GM23338 (cell line): Measurements from ENCODE around the gene H2BK1. TPM values are rescaled to one million over a fixed set of nuclear protein-coding genes. Genes with fewer than 3 reads are reported as not detected.

Experiments
- ATAC-seq: fragments of 200-7000 bp; cut with Tn5 transposase; 3 replicates; pipeline ENCODE4 v1.9.1; 2020
- DNase-seq: peaks from one replicate; pipeline ENCODE4 v3.0.0-alpha.2; 2015; ENCODE audit warnings: low spot score
- H2AFZ ChIP-seq: fragments of 200-600 bp; sonication (generic); 2 replicates; pipeline ENCODE4 v1.8.0; 2016; ENCODE audit warnings: antibody characterized with exemption, mild to moderate bottlenecking, moderate library complexity
- H3F3A ChIP-seq: fragments of 200-600 bp; sonication (generic); replicated peaks from 2 replicates; pipeline ENCODE4 v1.8.0; 2017; ENCODE audit warnings: antibody characterized with exemption, mixed run types, low read depth
- H3K27ac ChIP-seq: fragments of 200-600 bp; sonication (generic); 2 replicates; pipeline ENCODE4 v1.6.1; 2016; ENCODE audit warnings: low read depth
- H3K27me3 ChIP-seq: fragments of 200-600 bp; sonication (generic); 2 replicates; pipeline ENCODE4 v1.8.0; 2016; ENCODE audit warnings: mild to moderate bottlenecking, mixed run types, moderate library complexity; ENCODE audit not compliant: insufficient read depth
- H3K36me3 ChIP-seq: fragments of 200-600 bp; sonication (generic); 2 replicates; pipeline ENCODE4 v1.8.0; 2016; ENCODE audit warnings: mild to moderate bottlenecking; ENCODE audit not compliant: insufficient read depth
- H3K4me1 ChIP-seq: fragments of 200-600 bp; sonication (generic); 2 replicates; pipeline ENCODE4 v1.8.0; 2016; ENCODE audit warnings: mild to moderate bottlenecking, moderate library complexity; ENCODE audit not compliant: insufficient read depth
- H3K4me2 ChIP-seq: fragments of 200-600 bp; sonication (generic); 2 replicates; pipeline ENCODE4 v1.7.1; 2017; ENCODE audit warnings: mixed run types
- H3K4me3 ChIP-seq: fragments of 200-600 bp; sonication (generic); 2 replicates; pipeline ENCODE4 v1.6.1; 2016; ENCODE audit warnings: mixed run types
- H3K79me2 ChIP-seq: fragments of 200-600 bp; sonication (generic); replicated peaks from 2 replicates; pipeline ENCODE4 v1.8.0; 2017; ENCODE audit warnings: mild to moderate bottlenecking; ENCODE audit not compliant: insufficient read depth
- H3K9me2 ChIP-seq: fragments of 200-600 bp; sonication (generic); 2 replicates; pipeline ENCODE4 v1.8.0; 2017; ENCODE audit not compliant: insufficient read depth
- H4K20me1 ChIP-seq: fragments of 200-600 bp; sonication (generic); replicated peaks from 2 replicates; pipeline ENCODE4 v1.8.0; 2017; ENCODE audit warnings: mild to moderate bottlenecking; ENCODE audit not compliant: insufficient read depth
- H3K27ac Mint-ChIP-seq: 2 replicates; pipeline ENCODE4 v1.8.0; 2020; ENCODE audit warnings: inconsistent platforms, mild to moderate bottlenecking, moderate library complexity, mixed read lengths
- H3K27me3 Mint-ChIP-seq: 3 replicates; pipeline ENCODE4 v1.8.0; 2022; ENCODE audit warnings: low read depth, mild to moderate bottlenecking, moderate library complexity, mixed read lengths, inconsistent platforms; ENCODE audit not compliant: insufficient read depth, poor library complexity
- H3K36me3 Mint-ChIP-seq: 3 replicates; pipeline ENCODE4 v1.8.0; 2021; ENCODE audit warnings: low read depth, mild to moderate bottlenecking, inconsistent platforms, moderate library complexity, mixed read lengths
- H3K4me1 Mint-ChIP-seq: 3 replicates; pipeline ENCODE4 v1.8.0; 2020; ENCODE audit warnings: mild to moderate bottlenecking, inconsistent platforms, mixed read lengths
- H3K4me3 Mint-ChIP-seq: 3 replicates; pipeline ENCODE4 v1.8.0; 2021; ENCODE audit warnings: moderate library complexity, mild to moderate bottlenecking, inconsistent platforms, mixed read lengths
- H3K9me3 Mint-ChIP-seq: 3 replicates; pipeline ENCODE4 v1.8.0; 2020; ENCODE audit warnings: moderate library complexity, mild to moderate bottlenecking, inconsistent platforms, mixed read lengths
- CREB1 ChIP-seq: fragments of 250-450 bp; sonication (Bioruptor Pico); IDR thresholded peaks from 2 replicates; pipeline ENCODE4 v1.5.0; 2020; ENCODE audit warnings: low read depth, mild to moderate bottlenecking, moderate library complexity
- NANOG ChIP-seq: IDR thresholded peaks from 2 replicates; pipeline ENCODE4 v1.6.1; 2016; ENCODE audit warnings: antibody characterized with exemption, borderline replicate concordance
- POLR2AphosphoS5 ChIP-seq: IDR thresholded peaks from 2 replicates; pipeline ENCODE4 v1.6.1; 2016; ENCODE audit warnings: antibody characterized with exemption, low read depth
- ZNF114 ChIP-seq: fragments of 250-450 bp; sonication (Bioruptor Pico); IDR thresholded peaks from 2 replicates; pipeline ENCODE4 v1.5.0; 2020; ENCODE audit warnings: mild to moderate bottlenecking, moderate library complexity
- ZNF331 ChIP-seq: fragments of 250-450 bp; sonication (Bioruptor Pico); IDR thresholded peaks from 2 replicates; pipeline ENCODE4 v1.5.0; 2020; ENCODE audit warnings: low read depth, mild to moderate bottlenecking, moderate library complexity
- polyA plus RNA-seq: library from polyadenylated mRNA; unstranded; fragments of >200 nt; fragmentation: Nextera tagmentation; extraction: Ambion mirVana; gene quantifications from 2 replicates; pipeline ENCODE4 v1.2.1, GENCODE V29; 2016
- total RNA-seq: library from RNA; depleted of rRNA; stranded (reverse); fragments of >200 nt; shearing (Covaris generic); gene quantifications from 2 replicates; pipeline ENCODE4 v1.2.3, GENCODE V29; 2014
- TF ChIP-seq, protein P1 (sequence below): fragments of 250-450 bp; sonication (Bioruptor Pico); IDR thresholded peaks from 2 replicates; pipeline ENCODE4 v1.5.0; 2020; ENCODE audit warnings: mild to moderate bottlenecking, moderate library complexity

Gene H2BK1
- total and polyA plus RNA-seq, 2 experiments from 2014 or later, result not detected

DNA sequence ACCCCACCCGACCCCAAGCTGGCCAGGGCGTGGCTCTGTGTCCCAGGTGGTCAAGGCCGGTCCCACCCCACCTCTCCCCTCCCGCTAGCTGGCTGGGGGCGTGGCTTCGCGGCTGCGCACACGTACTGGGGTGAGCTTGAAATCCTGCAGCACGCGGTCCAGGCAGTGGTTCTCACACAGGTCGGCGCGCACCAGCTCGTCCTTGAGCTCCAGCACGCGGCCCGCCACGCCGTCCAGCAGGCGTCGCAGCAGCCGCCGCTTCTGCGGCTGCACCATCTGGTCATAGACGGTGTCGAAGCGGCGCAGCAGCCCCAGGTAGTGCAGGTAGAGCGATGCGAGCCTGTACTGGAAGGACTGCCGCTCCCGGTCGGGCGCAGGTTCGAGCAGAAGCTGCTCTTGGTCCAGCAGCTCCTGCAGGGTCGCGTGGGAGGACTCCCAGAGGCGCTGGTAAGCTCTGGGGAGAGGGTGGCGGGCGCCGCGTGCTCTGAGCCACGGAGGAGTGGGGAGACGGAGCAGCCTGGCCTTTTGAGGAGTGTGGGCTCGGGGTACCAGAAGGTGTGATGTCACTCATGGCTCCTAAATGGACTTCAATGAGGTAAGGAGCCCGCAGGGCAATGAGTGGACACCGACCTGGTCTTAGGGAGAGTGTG lies 5.8 kb downstream of the H2BK1 start (continued):
- TF ChIP-seq, protein P1, sequence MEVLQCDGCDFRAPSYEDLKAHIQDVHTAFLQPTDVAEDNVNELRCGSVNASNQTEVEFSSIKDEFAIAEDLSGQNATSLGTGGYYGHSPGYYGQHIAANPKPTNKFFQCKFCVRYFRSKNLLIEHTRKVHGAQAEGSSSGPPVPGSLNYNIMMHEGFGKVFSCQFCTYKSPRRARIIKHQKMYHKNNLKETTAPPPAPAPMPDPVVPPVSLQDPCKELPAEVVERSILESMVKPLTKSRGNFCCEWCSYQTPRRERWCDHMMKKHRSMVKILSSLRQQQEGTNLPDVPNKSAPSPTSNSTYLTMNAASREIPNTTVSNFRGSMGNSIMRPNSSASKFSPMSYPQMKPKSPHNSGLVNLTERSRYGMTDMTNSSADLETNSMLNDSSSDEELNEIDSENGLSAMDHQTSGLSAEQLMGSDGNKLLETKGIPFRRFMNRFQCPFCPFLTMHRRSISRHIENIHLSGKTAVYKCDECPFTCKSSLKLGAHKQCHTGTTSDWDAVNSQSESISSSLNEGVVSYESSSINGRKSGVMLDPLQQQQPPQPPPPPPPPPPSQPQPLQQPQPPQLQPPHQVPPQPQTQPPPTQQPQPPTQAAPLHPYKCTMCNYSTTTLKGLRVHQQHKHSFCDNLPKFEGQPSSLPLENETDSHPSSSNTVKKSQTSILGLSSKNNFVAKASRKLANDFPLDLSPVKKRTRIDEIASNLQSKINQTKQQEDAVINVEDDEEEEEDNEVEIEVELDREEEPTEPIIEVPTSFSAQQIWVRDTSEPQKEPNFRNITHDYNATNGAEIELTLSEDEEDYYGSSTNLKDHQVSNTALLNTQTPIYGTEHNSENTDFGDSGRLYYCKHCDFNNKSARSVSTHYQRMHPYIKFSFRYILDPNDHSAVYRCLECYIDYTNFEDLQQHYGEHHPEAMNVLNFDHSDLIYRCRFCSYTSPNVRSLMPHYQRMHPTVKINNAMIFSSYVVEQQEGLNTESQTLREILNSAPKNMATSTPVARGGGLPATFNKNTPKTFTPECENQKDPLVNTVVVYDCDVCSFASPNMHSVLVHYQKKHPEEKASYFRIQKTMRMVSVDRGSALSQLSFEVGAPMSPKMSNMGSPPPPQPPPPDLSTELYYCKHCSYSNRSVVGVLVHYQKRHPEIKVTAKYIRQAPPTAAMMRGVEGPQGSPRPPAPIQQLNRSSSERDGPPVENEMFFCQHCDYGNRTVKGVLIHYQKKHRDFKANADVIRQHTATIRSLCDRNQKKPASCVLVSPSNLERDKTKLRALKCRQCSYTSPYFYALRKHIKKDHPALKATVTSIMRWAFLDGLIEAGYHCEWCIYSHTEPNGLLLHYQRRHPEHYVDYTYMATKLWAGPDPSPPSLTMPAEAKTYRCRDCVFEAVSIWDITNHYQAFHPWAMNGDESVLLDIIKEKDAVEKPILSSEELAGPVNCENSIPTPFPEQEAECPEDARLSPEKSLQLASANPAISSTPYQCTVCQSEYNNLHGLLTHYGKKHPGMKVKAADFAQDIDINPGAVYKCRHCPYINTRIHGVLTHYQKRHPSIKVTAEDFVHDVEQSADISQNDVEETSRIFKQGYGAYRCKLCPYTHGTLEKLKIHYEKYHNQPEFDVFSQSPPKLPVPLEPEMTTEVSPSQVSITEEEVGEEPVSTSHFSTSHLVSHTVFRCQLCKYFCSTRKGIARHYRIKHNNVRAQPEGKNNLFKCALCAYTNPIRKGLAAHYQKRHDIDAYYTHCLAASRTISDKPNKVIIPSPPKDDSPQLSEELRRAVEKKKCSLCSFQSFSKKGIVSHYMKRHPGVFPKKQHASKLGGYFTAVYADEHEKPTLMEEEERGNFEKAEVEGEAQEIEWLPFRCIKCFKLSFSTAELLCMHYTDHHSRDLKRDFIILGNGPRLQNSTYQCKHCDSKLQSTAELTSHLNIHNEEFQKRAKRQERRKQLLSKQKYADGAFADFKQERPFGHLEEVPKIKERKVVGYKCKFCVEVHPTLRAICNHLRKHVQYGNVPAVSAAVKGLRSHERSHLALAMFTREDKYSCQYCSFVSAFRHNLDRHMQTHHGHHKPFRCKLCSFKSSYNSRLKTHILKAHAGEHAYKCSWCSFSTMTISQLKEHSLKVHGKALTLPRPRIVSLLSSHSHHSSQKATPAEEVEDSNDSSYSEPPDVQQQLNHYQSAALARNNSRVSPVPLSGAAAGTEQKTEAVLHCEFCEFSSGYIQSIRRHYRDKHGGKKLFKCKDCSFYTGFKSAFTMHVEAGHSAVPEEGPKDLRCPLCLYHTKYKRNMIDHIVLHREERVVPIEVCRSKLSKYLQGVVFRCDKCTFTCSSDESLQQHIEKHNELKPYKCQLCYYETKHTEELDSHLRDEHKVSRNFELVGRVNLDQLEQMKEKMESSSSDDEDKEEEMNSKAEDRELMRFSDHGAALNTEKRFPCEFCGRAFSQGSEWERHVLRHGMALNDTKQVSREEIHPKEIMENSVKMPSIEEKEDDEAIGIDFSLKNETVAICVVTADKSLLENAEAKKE, result no peak

DNA sequence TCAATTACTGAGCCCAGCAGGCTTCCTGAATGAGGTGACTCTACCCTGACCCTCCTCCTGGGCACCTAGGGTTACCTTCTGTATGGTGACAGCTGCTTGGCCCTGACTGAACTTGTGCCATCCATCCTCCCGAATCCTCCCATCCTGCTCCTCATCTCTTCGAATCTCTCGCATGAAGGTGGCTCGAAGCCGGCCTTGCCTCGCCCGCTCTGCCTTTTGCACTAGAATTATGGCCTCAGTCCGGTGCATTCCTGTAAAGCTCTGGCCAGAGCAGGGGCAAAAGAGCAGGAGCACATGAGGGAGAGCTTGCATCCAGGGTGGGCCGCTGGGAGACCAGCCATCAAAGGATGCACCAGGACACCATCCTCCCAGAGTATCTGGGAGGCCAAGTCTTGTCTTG lies 7.5 kb downstream of the H2BK1 start:
- no peaks in the 10 kb centered on the region for H3K79me2 ChIP-seq
- H3K27me3 Mint-ChIP-seq, result peaks cover 18% of the 10 kb centered on the region
- DNase-seq, result no peak
- no peak for TF ChIP-seq ZNF114 (CRISPR knock-in tag)
- no peak for TF ChIP-seq NANOG
- no peak for TF ChIP-seq POLR2AphosphoS5
- no peak for TF ChIP-seq ZNF331 (CRISPR knock-in tag)
- TF ChIP-seq, protein P1, result no peak
- TF ChIP-seq CREB1, result no peak

More for the DNA sequence above, 7.5 kb downstream of the H2BK1 start:
- Mint-ChIP-seq H3K9me3 (no peaks in the 10 kb centered on the region), H3K4me1 (peaks cover 5% of the 10 kb centered on the region; the same call in 1 of the 3 replicates), H3K4me3 (no peak overlapping the region), H3K36me3 (no peaks in the 10 kb centered on the region; the same call in 2 of the 3 replicates), H3K27ac (no peak overlapping the region)
- Histone ChIP-seq H3K9me2 (no peaks in the 10 kb centered on the region), H3K27me3 (no peaks in the 10 kb centered on the region), H3K4me1 (no peaks in the 10 kb centered on the region), H3K4me2 (no peak overlapping the region), H3F3A (no peaks in the 10 kb centered on the region), H3K36me3 (no peaks in the 10 kb centered on the region), H2AFZ (no peak overlapping the region), H4K20me1 (no peaks in the 10 kb centered on the region), H3K27ac (no peak overlapping the region), H3K4me3 (no peak overlapping the region)
- ATAC-seq, result no peak
